HEK293 (cell line): ENCODE measurements around the gene IDE.

Source experiments
- CTCF ChIA-PET: fragments of 350-600 bp; formaldehyde crosslinking; extraction: SDS; loops from one replicate; lab custom pipeline; 2021; ENCODE audit warnings: antibody characterized with exemption; lab: Yijun Ruan, JAX
- POLR2A ChIA-PET: fragments of 300-600 bp; formaldehyde crosslinking; extraction: SDS; loops from one replicate; lab custom pipeline; 2020; ENCODE audit warnings: antibody characterized with exemption, inconsistent platforms; lab: Yijun Ruan, JAX
- H3K27ac ChIP-seq: fragments of 200-500 bp; sonication (Bioruptor generic); 2 replicates; pipeline ENCODE4 v1.5.1; 2014; ENCODE audit warnings: low read depth, low read length, control low read depth, inconsistent platforms; ENCODE audit errors: extremely low read depth
- H3K36me3 ChIP-seq, 2 experiments: fragments of 200-500 bp in 1 of 2; sonication (Bioruptor generic) in 1 of 2; 1 replicate in 1 of 2; 2 replicates in 1 of 2; pipeline ENCODE4 v1.5.1; 2014 to 2017; ENCODE audit warnings: inconsistent platforms in 2 of 2, low read length in 2 of 2; ENCODE audit not compliant: control insufficient read depth in 2 of 2, insufficient read depth in 1 of 2
- H3K4me1 ChIP-seq: fragments of 200-500 bp; sonication (Bioruptor generic); 2 replicates; pipeline ENCODE4 v1.5.1; 2014; ENCODE audit warnings: mild to moderate bottlenecking, low read length, inconsistent platforms; ENCODE audit not compliant: control insufficient read depth, insufficient read depth
- H3K4me3 ChIP-seq: 2 replicates; pipeline ENCODE4 v1.5.1; 2011; ENCODE audit warnings: low read depth, mild to moderate bottlenecking, control low read depth, low read length, moderate library complexity
- H3K9me3 ChIP-seq: fragments of 200-500 bp; sonication (Bioruptor generic); 2 replicates; pipeline ENCODE4 v1.5.1; 2014; ENCODE audit warnings: low read depth, low read length, inconsistent platforms; ENCODE audit not compliant: control insufficient read depth, insufficient read depth
- KLF8 ChIP-seq: fragments of 450-650 bp; formaldehyde crosslinking; IDR thresholded peaks from 2 replicates; pipeline ENCODE4 v1.5.1; 2016; ENCODE audit warnings: missing biosample characterization, missing genetic modification characterization
- KLF9 ChIP-seq: fragments of 450-650 bp; formaldehyde crosslinking; IDR thresholded peaks from 2 replicates; pipeline ENCODE4 v1.5.1; 2016; ENCODE audit warnings: missing biosample characterization, missing genetic modification characterization, low read depth
- MZF1 ChIP-seq: fragments of 450-650 bp; formaldehyde crosslinking; IDR thresholded peaks from 2 replicates; pipeline ENCODE4 v1.5.1; 2017; ENCODE audit warnings: missing biosample characterization, missing genetic modification characterization, borderline replicate concordance
- SP7 ChIP-seq: fragments of 450-650 bp; formaldehyde crosslinking; IDR thresholded peaks from 2 replicates; pipeline ENCODE4 v1.5.1; 2016; ENCODE audit warnings: missing biosample characterization, missing genetic modification characterization
- ZBTB17 ChIP-seq: fragments of 450-650 bp; formaldehyde crosslinking; IDR thresholded peaks from 2 replicates; pipeline ENCODE4 v1.5.1; 2016; ENCODE audit warnings: missing biosample characterization, missing genetic modification characterization
- ZBTB8A ChIP-seq: fragments of 450-650 bp; formaldehyde crosslinking; IDR thresholded peaks from 2 replicates; pipeline ENCODE4 v1.5.1; 2016; ENCODE audit warnings: missing biosample characterization, missing genetic modification characterization
- ZFP69B ChIP-seq: fragments of 450-650 bp; formaldehyde crosslinking; IDR thresholded peaks from 2 replicates; pipeline ENCODE4 v1.5.1; 2016; ENCODE audit warnings: missing biosample characterization, missing genetic modification characterization
- ZNF184 ChIP-seq: fragments of 450-650 bp; IDR thresholded peaks from 2 replicates; pipeline ENCODE4 v1.5.1; 2018; ENCODE audit warnings: missing biosample characterization, mild to moderate bottlenecking, missing genetic modification characterization
- ZNF248 ChIP-seq: fragments of 450-650 bp; formaldehyde crosslinking; IDR thresholded peaks from 2 replicates; pipeline ENCODE4 v1.5.1; 2017; ENCODE audit warnings: missing biosample characterization, missing genetic modification characterization
- ZNF266 ChIP-seq: fragments of 450-650 bp; formaldehyde crosslinking; IDR thresholded peaks from 2 replicates; pipeline ENCODE4 v1.5.1; 2016; ENCODE audit warnings: missing biosample characterization, missing genetic modification characterization, low read depth
- ZNF292 ChIP-seq: fragments of 450-650 bp; formaldehyde crosslinking; IDR thresholded peaks from 2 replicates; pipeline ENCODE4 v1.5.1; 2016; ENCODE audit warnings: low read depth, missing biosample characterization, missing genetic modification characterization, borderline replicate concordance
- ZNF510 ChIP-seq: fragments of 450-650 bp; formaldehyde crosslinking; IDR thresholded peaks from 2 replicates; pipeline ENCODE4 v1.5.1; 2018; ENCODE audit warnings: mild to moderate bottlenecking, missing genetic modification characterization, missing biosample characterization; ENCODE audit not compliant: insufficient replicate concordance
- ZNF514 ChIP-seq: fragments of 450-650 bp; formaldehyde crosslinking; IDR thresholded peaks from 2 replicates; pipeline ENCODE4 v1.5.1; 2016; ENCODE audit warnings: missing biosample characterization, missing genetic modification characterization
- ZNF558 ChIP-seq: fragments of 450-650 bp; formaldehyde crosslinking; IDR thresholded peaks from 2 replicates; pipeline ENCODE4 v1.5.1; 2016; ENCODE audit warnings: missing biosample characterization, missing genetic modification characterization
- ZNF658 ChIP-seq: fragments of 450-650 bp; formaldehyde crosslinking; IDR thresholded peaks from 2 replicates; pipeline ENCODE4; 2016; ENCODE audit warnings: missing biosample characterization, missing genetic modification characterization
- ZNF768 ChIP-seq: fragments of 450-650 bp; formaldehyde crosslinking; IDR thresholded peaks from 2 replicates; pipeline ENCODE4 v1.5.1; 2018; ENCODE audit warnings: missing biosample characterization, mild to moderate bottlenecking, missing genetic modification characterization
- ZSCAN23 ChIP-seq: fragments of 450-650 bp; formaldehyde crosslinking; IDR thresholded peaks from 2 replicates; pipeline ENCODE4 v1.5.1; 2016; ENCODE audit warnings: missing biosample characterization, missing genetic modification characterization
- TF ChIP-seq, protein P1 (sequence below): fragments of 450-650 bp; formaldehyde crosslinking; IDR thresholded peaks from 2 replicates; pipeline ENCODE4 v1.5.1; 2017; ENCODE audit warnings: missing biosample characterization, missing genetic modification characterization
- TF ChIP-seq, protein P2 (sequence below): fragments of 450-650 bp; formaldehyde crosslinking; conservative IDR thresholded peaks from 2 replicates; pipeline ENCODE4 v1.5.1; 2016; ENCODE audit warnings: low read depth, missing biosample characterization, missing genetic modification characterization
- TF ChIP-seq, protein P3 (sequence below): fragments of 450-650 bp; formaldehyde crosslinking; IDR thresholded peaks from 2 replicates; pipeline ENCODE4 v1.5.1; 2016; ENCODE audit warnings: missing biosample characterization, missing genetic modification characterization
- TF ChIP-seq, protein P4 (sequence below): fragments of 450-650 bp; formaldehyde crosslinking; IDR thresholded peaks from 2 replicates; pipeline ENCODE4 v1.5.1; 2016; ENCODE audit warnings: missing biosample characterization, missing genetic modification characterization
- TF ChIP-seq, protein P5 (sequence below): fragments of 450-650 bp; formaldehyde crosslinking; IDR thresholded peaks from 2 replicates; pipeline ENCODE4 v1.5.1; 2016; ENCODE audit warnings: missing biosample characterization, missing genetic modification characterization

Gene IDE

DNA sequence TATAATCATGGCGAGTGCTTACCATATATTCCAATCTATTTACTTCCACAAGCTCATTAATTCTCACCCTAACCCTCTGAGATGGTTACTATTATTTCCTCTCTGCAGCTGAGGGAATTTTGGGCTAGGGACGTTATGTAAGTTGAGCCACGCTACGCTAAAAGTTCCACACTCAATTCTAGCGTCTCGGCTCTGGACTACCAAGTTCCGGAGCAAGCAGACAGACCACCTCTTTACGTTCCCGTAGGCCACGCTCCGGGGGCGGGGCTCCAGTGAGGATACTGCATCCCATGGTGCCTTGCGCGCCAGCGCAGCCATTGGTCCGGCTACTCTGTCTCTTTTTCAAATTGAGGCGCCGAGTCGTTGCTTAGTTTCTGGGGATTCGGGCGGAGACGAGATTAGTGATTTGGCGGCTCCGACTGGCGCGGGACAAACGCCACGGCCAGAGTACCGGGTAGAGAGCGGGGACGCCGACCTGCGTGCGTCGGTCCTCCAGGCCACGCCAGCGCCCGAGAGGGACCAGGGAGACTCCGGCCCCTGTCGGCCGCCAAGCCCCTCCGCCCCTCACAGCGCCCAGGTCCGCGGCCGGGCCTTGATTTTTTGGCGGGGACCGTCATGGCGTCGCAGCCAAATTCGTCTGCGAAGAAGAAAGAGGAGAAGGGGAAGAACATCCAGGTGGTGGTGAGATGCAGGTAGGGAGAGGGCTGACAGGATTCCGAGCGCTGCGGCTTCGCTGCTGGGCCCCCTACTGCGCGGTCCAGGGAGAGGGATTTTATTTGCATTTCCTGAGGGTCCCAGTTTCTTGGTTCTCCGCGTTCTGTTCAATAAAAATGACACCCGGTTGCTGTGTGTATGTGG is 19.1 kb upstream of the IDE start, which contains the start of gene KIF11:
Gene KIF11 (plus strand): TSS at position 370 of the 858 bp plus-strand sequence. CDS start 246 bp downstream, at position 616.
- Histone ChIP-seq H3K36me3 (peaks cover 0 to 4% of the 10 kb centered on the region in 2 experiments; a peak in 2 of 3 replicates), H3K9me3 (no peaks in the 10 kb centered on the region), H3K4me1 (no peaks in the 10 kb centered on the region), H3K4me3 (peak within 1 kb of the TSS; percentile 87), H3K27ac (peak within 1 kb of the TSS; percentile 86)
- POLR2A ChIA-PET, result interaction anchor here (0.5 to 2.5 kb wide), 6 partner anchors 10 to 1337 kb away, joined by 3 to 21 read pairs (median 3); partner anchors contain the start of gene IDE
- CTCF ChIA-PET, result interaction anchor here (0.5 to 0.9 kb wide), 2 partner anchors 19 to 67 kb away, joined by 3 read pairs; partner anchors contain the start of gene IDE
- TF ChIP-seq ZNF558 (no peak), ZSCAN23 (tag by site-specific recombination) (no peak; the same call in 1 of the 2 replicates), ZNF514 (tag by site-specific recombination) (no peak), ZNF266 (tag by site-specific recombination) (no peak), ZNF768 (tag by site-specific recombination) (no peak), ZFP69B (0 out of 2 replicates have a peak, but pooled peaks have one; percentile 24), KLF9 (tag by site-specific recombination) (peak; percentile 78), ZNF184 (tag by site-specific recombination) (no peak), KLF8 (tag by site-specific recombination) (peak; percentile 61; the same call in 1 of the 2 replicates), ZNF658 (tag by site-specific recombination) (no peak), ZNF248 (tag by site-specific recombination) (no peak), SP7 (tag by site-specific recombination) (peak; percentile 68), ZBTB17 (tag by site-specific recombination) (no peak), MZF1 (tag by site-specific recombination) (peak; percentile 97), ZBTB8A (peak; percentile 82), ZNF292 (no peak), ZNF510 (tag by site-specific recombination) (no peak)
- TF ChIP-seq, protein P1, sequence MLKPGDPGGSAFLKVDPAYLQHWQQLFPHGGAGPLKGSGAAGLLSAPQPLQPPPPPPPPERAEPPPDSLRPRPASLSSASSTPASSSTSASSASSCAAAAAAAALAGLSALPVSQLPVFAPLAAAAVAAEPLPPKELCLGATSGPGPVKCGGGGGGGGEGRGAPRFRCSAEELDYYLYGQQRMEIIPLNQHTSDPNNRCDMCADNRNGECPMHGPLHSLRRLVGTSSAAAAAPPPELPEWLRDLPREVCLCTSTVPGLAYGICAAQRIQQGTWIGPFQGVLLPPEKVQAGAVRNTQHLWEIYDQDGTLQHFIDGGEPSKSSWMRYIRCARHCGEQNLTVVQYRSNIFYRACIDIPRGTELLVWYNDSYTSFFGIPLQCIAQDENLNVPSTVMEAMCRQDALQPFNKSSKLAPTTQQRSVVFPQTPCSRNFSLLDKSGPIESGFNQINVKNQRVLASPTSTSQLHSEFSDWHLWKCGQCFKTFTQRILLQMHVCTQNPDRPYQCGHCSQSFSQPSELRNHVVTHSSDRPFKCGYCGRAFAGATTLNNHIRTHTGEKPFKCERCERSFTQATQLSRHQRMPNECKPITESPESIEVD (tag by site-specific recombination), result no peak
- TF ChIP-seq, protein P2, sequence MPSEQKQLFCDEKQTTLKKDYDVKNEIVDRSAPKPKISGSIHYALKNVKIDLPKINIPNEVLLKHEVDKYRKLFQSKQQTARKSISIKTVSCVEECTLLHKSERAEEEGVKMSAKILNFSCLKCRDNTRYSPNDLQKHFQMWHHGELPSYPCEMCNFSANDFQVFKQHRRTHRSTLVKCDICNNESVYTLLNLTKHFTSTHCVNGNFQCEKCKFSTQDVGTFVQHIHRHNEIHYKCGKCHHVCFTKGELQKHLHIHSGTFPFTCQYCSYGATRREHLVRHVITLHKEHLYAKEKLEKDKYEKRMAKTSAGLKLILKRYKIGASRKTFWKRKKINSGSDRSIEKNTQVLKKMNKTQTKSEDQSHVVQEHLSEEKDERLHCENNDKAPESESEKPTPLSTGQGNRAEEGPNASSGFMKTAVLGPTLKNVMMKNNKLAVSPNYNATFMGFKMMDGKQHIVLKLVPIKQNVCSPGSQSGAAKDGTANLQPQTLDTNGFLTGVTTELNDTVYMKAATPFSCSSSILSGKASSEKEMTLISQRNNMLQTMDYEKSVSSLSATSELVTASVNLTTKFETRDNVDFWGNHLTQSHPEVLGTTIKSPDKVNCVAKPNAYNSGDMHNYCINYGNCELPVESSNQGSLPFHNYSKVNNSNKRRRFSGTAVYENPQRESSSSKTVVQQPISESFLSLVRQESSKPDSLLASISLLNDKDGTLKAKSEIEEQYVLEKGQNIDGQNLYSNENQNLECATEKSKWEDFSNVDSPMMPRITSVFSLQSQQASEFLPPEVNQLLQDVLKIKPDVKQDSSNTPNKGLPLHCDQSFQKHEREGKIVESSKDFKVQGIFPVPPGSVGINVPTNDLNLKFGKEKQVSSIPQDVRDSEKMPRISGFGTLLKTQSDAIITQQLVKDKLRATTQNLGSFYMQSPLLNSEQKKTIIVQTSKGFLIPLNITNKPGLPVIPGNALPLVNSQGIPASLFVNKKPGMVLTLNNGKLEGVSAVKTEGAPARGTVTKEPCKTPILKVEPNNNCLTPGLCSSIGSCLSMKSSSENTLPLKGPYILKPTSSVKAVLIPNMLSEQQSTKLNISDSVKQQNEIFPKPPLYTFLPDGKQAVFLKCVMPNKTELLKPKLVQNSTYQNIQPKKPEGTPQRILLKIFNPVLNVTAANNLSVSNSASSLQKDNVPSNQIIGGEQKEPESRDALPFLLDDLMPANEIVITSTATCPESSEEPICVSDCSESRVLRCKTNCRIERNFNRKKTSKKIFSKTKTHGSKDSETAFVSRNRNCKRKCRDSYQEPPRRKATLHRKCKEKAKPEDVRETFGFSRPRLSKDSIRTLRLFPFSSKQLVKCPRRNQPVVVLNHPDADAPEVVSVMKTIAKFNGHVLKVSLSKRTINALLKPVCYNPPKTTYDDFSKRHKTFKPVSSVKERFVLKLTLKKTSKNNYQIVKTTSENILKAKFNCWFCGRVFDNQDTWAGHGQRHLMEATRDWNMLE (tag by site-specific recombination), result no peak
- TF ChIP-seq, protein P3, sequence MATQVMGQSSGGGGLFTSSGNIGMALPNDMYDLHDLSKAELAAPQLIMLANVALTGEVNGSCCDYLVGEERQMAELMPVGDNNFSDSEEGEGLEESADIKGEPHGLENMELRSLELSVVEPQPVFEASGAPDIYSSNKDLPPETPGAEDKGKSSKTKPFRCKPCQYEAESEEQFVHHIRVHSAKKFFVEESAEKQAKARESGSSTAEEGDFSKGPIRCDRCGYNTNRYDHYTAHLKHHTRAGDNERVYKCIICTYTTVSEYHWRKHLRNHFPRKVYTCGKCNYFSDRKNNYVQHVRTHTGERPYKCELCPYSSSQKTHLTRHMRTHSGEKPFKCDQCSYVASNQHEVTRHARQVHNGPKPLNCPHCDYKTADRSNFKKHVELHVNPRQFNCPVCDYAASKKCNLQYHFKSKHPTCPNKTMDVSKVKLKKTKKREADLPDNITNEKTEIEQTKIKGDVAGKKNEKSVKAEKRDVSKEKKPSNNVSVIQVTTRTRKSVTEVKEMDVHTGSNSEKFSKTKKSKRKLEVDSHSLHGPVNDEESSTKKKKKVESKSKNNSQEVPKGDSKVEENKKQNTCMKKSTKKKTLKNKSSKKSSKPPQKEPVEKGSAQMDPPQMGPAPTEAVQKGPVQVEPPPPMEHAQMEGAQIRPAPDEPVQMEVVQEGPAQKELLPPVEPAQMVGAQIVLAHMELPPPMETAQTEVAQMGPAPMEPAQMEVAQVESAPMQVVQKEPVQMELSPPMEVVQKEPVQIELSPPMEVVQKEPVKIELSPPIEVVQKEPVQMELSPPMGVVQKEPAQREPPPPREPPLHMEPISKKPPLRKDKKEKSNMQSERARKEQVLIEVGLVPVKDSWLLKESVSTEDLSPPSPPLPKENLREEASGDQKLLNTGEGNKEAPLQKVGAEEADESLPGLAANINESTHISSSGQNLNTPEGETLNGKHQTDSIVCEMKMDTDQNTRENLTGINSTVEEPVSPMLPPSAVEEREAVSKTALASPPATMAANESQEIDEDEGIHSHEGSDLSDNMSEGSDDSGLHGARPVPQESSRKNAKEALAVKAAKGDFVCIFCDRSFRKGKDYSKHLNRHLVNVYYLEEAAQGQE (tag by site-specific recombination), result peak; percentile 39; the same call in 1 of the 2 replicates
- TF ChIP-seq, protein P4, sequence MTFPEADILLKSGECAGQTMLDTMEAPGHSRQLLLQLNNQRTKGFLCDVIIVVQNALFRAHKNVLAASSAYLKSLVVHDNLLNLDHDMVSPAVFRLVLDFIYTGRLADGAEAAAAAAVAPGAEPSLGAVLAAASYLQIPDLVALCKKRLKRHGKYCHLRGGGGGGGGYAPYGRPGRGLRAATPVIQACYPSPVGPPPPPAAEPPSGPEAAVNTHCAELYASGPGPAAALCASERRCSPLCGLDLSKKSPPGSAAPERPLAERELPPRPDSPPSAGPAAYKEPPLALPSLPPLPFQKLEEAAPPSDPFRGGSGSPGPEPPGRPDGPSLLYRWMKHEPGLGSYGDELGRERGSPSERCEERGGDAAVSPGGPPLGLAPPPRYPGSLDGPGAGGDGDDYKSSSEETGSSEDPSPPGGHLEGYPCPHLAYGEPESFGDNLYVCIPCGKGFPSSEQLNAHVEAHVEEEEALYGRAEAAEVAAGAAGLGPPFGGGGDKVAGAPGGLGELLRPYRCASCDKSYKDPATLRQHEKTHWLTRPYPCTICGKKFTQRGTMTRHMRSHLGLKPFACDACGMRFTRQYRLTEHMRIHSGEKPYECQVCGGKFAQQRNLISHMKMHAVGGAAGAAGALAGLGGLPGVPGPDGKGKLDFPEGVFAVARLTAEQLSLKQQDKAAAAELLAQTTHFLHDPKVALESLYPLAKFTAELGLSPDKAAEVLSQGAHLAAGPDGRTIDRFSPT (tag by site-specific recombination), result no peak
- TF ChIP-seq, protein P5, sequence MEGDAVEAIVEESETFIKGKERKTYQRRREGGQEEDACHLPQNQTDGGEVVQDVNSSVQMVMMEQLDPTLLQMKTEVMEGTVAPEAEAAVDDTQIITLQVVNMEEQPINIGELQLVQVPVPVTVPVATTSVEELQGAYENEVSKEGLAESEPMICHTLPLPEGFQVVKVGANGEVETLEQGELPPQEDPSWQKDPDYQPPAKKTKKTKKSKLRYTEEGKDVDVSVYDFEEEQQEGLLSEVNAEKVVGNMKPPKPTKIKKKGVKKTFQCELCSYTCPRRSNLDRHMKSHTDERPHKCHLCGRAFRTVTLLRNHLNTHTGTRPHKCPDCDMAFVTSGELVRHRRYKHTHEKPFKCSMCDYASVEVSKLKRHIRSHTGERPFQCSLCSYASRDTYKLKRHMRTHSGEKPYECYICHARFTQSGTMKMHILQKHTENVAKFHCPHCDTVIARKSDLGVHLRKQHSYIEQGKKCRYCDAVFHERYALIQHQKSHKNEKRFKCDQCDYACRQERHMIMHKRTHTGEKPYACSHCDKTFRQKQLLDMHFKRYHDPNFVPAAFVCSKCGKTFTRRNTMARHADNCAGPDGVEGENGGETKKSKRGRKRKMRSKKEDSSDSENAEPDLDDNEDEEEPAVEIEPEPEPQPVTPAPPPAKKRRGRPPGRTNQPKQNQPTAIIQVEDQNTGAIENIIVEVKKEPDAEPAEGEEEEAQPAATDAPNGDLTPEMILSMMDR, result no peak; the same call in 1 of the 2 replicates
